Trophoblast cell (in vitro differentiated cells and primary cell): ENCODE measurements around the gene PISD.
A peak's percentile ranks its signal among the peaks of the same experiment; 100 is the strongest.

Experiments used
- DNase-seq, 2 donors: peaks; one replicate each; pipeline ENCODE4 v3.0.0-alpha.2; 2016
- H2AFZ ChIP-seq: 2 replicates; pipeline ENCODE4 v1.6.1; 2013; ENCODE audit warnings: low read length, moderate library complexity, mild to moderate bottlenecking; ENCODE audit not compliant: insufficient read depth, poor library complexity
- H2AK5ac ChIP-seq: 2 replicates; pipeline ENCODE4 v1.6.1; 2013; ENCODE audit warnings: mild to moderate bottlenecking, low read length
- H2BK120ac ChIP-seq: 2 replicates; pipeline ENCODE4 v1.6.1; 2013; ENCODE audit warnings: low read length, mild to moderate bottlenecking, moderate library complexity; ENCODE audit not compliant: insufficient read depth, poor library complexity
- H2BK12ac ChIP-seq: 2 replicates; pipeline ENCODE4 v1.6.1; 2013; ENCODE audit warnings: mild to moderate bottlenecking, low read length, moderate library complexity
- H2BK5ac ChIP-seq: 2 replicates; pipeline ENCODE4 v1.6.1; 2013; ENCODE audit warnings: low read length, low read depth, moderate library complexity, mild to moderate bottlenecking; ENCODE audit not compliant: poor library complexity
- H3K14ac ChIP-seq: 2 replicates; pipeline ENCODE4 v1.6.1; 2013; ENCODE audit warnings: mild to moderate bottlenecking, low read length
- H3K18ac ChIP-seq: 2 replicates; pipeline ENCODE4 v1.6.1; 2013; ENCODE audit warnings: mild to moderate bottlenecking, low read length
- H3K23ac ChIP-seq: 2 replicates; pipeline ENCODE4 v1.6.1; 2013; ENCODE audit warnings: low read length
- H3K27ac ChIP-seq: 2 replicates; pipeline ENCODE4 v1.5.1; 2013; ENCODE audit warnings: low read depth, mild to moderate bottlenecking, inconsistent platforms, low read length, moderate library complexity
- H3K27me3 ChIP-seq: 2 replicates; pipeline ENCODE4 v1.6.1; 2013; ENCODE audit warnings: inconsistent platforms, mild to moderate bottlenecking, low read length, moderate library complexity; ENCODE audit not compliant: insufficient read depth
- H3K36me3 ChIP-seq, 2 experiments: 1 replicate in 1 of 2; 2 replicates in 1 of 2; pipeline ENCODE4 v1.6.1; 2013; ENCODE audit warnings: low read length in 2 of 2, mild to moderate bottlenecking in 2 of 2, moderate library complexity in 1 of 2; ENCODE audit not compliant: insufficient read depth in 2 of 2, control insufficient read depth in 1 of 2
- H3K4ac ChIP-seq: 2 replicates; pipeline ENCODE4 v1.6.1; 2013; ENCODE audit warnings: low read depth, mild to moderate bottlenecking, low read length, moderate library complexity
- H3K4me1 ChIP-seq, 2 experiments: 1 replicate in 1 of 2; 2 replicates in 1 of 2; pipeline ENCODE4 v1.6.1; 2013; ENCODE audit warnings: low read length in 2 of 2, mild to moderate bottlenecking in 2 of 2, moderate library complexity in 1 of 2; ENCODE audit not compliant: insufficient read depth in 2 of 2, control insufficient read depth in 1 of 2
- H3K4me2 ChIP-seq: 2 replicates; pipeline ENCODE4 v1.6.1; 2013; ENCODE audit warnings: inconsistent platforms, mild to moderate bottlenecking, low read length, moderate library complexity
- H3K4me3 ChIP-seq: 2 replicates; pipeline ENCODE4 v1.5.1; 2013; ENCODE audit warnings: mild to moderate bottlenecking, low read depth, low read length, inconsistent platforms
- H3K79me1 ChIP-seq: one replicate; pipeline ENCODE4 v1.6.1; 2013; ENCODE audit warnings: low read length
- H3K79me2 ChIP-seq: 2 replicates; pipeline ENCODE4 v1.6.1; 2013; ENCODE audit warnings: low read length, mild to moderate bottlenecking; ENCODE audit not compliant: control insufficient read depth, insufficient read depth, poor library complexity
- H3K9ac ChIP-seq: 2 replicates; pipeline ENCODE4 v1.6.1; 2013; ENCODE audit warnings: mild to moderate bottlenecking, low read length
- H3K9me3 ChIP-seq: 2 replicates; pipeline ENCODE4 v1.6.1; 2013; ENCODE audit warnings: low read depth, mild to moderate bottlenecking, control low read depth, inconsistent platforms, low read length; ENCODE audit not compliant: insufficient read depth
- H4K12ac ChIP-seq: 2 replicates; pipeline ENCODE4 v1.6.1; 2013; ENCODE audit warnings: low read depth, mild to moderate bottlenecking, low read length, moderate library complexity
- H4K8ac ChIP-seq: 2 replicates; pipeline ENCODE4 v1.6.1; 2013; ENCODE audit warnings: low read depth, mild to moderate bottlenecking, low read length, moderate library complexity
- H4K91ac ChIP-seq: one replicate; pipeline ENCODE4 v1.6.1; 2013; ENCODE audit warnings: low read depth, mild to moderate bottlenecking, low read length, moderate library complexity
- WGBS: extraction: QIAGEN DNeasy Blood & Tissue Kit; methylation state at CpG from one replicate; pipeline ENCODE4 v1.1.7; 2013; ENCODE audit warnings: missing lambda C conversion rate; ENCODE audit not compliant: insufficient read length, insufficient coverage; ENCODE audit errors: extremely low coverage; 5-methylcytosine and 5-hydroxymethylcytosine counted together

The PISD gene

DNA sequence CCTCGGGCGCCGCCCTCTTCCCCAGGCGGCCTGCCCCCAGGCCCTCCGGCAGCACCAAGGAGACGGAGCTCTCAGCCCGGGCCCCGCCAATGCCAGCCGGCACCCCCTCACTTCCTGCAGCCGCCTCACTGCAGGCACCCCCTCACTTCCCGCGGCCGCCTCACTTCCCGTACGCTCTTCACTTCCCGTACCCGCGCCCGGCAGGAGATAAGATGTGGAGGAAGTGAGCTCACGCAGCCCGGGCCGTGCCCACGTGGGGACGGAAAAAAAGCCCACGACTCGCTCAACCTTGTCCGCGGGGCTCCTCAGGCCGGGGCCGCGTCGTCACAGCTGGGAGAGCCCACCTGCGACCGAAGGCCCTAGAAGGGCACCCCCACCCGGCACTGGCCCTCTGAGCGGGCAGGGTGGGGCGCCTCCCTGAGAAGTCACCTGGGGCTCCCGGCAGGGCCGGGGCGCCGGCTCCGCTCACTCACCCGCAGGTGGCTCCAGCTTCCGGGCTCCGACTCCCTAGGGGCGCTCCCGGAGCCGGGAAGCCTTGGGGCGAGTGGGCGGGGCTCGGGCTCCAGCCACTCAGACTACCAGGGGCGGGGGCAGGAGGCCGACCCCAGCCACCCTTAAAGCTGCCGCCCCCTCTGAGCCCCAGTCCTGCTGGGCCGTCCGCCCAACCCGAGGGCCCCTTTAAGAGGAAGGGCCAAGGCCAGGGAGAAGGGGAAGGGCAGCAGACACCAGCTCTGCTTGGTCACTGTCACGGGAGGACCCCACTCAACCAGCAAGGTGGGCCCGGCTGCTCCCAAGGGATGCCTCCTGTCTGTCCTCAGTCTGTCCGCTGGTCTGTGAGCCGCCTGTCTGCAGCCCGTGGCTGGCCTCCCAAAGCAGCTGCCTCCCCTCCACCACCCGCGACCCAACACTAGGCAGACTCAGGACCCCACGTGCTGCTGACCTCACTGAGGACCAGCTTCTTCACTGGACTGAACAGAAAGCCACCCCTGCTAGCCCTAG is 31.4 kb downstream of the PISD start:
- Histone ChIP-seq H3K36me3 (peaks cover 6 to 14% of the 10 kb centered on the region in 2 experiments), H3K4me1 (peaks cover 23 to 35% of the 10 kb centered on the region in 2 experiments), H4K91ac (peak overlapping the region; percentile 69), H3K79me1 (peaks cover 10% of the 10 kb centered on the region), H3K9ac (peak overlapping the region; percentile 78), H3K18ac (peak overlapping the region; percentile 91), H4K12ac (peak overlapping the region; percentile 65), H3K23ac (no peak overlapping the region), H3K4me3 (peak overlapping the region; percentile 80), H3K27me3 (no peaks in the 10 kb centered on the region), H4K8ac (peak overlapping the region; percentile 76), H2BK12ac (peak overlapping the region; percentile 7), H2AK5ac (peak overlapping the region; percentile 78), H3K4me2 (peak overlapping the region; percentile 79), H2BK120ac (peak overlapping the region; percentile 66), H3K4ac (peak overlapping the region; percentile 87), H3K14ac (peak overlapping the region; percentile 77), H2AFZ (peak overlapping the region; percentile 54), H3K9me3 (no peaks in the 10 kb centered on the region), H3K79me2 (peaks cover 23% of the 10 kb centered on the region), H2BK5ac (peak overlapping the region; percentile 61), H3K27ac (peak overlapping the region; percentile 35)
- DNase-seq = peak; percentile 50 to 62
- WGBS = no CpG with 5 or more reads among the region's 65 CpGs

DNA sequence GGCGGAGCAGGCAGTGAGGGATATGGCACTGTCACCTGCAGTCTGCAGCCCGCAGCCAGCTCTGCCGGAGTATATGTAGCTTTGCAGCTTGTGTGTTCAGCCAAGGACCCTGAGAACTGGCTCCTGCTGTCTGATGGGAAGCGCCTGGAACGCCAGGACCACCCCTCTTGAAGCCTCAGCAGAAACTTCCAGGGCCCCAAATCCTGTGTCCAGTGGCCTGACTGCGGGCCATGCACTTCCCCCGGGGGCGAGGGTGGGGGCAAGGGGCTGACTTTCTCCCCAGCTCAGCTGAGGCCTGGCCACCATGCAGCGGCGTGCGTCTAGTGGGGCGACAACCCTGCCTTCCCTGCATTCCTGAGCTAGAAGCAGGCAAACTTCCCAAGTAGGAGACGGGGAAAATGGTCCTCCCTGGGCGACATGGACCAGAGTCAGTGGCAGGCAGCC is 32.3 kb downstream of the PISD start:
- WGBS = no CpG with 5 or more reads among the region's 14 CpGs
- H2BK12ac ChIP-seq = no peak overlapping the region

DNA sequence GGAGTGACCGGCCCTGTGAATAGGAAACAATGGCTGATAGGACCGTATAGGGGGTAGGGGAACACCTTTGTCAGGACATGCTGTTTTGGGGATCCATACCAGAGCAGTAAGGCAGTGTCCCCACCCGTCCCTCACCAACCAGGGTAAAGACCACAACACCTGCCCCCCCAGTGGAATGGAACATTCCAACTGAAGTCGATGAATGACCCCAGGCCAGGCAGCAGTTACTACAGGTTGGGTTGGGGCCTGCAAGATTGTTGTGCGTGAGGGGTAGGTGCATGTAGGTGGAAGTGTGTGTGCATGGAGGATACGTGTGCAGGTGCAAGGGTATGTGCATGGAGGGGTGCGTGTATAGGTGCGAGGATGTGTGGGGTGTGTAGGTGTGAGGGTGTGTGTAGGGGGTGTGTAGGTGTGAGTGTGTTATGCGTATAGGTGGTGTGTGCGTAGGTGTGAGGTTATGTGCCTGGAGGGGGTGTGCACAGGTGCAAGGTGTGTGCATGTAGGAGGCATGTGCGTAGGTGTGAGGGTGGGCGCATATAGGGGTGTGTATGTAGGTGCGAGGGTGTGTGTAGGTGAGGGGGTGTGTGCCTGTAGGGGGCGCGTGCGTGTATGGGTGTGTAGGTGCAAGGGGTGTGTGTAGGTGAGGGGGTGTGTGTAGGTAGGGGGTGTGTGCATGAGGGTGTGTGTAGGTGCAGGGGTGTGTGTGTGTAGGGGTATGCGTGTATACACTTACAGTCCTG is 32.9 kb downstream of the PISD start:
- peak overlapping the region; percentile 3 for H3K4ac ChIP-seq
- H2AK5ac ChIP-seq = no peak overlapping the region
- H4K8ac ChIP-seq = no peak overlapping the region
- no peak overlapping the region for H3K4me3 ChIP-seq
- H3K4me1 ChIP-seq = peaks cover 23 to 35% of the 10 kb centered on the region in 2 experiments
- no peak for DNase-seq
- 100% methylated on average over 3 of the region's 17 CpGs for WGBS
- H4K91ac ChIP-seq = no peak overlapping the region
- no peak overlapping the region for H3K18ac ChIP-seq
- H3K4me2 ChIP-seq = peak overlapping the region; percentile 79
- no peak overlapping the region for H2AFZ ChIP-seq
- H3K27me3 ChIP-seq = no peaks in the 10 kb centered on the region
- H3K36me3 ChIP-seq = peaks cover 15% of the 10 kb centered on the region in 2 experiments
- H3K79me1 ChIP-seq = peaks cover 10% of the 10 kb centered on the region
- H2BK120ac ChIP-seq = no peak overlapping the region
- no peak overlapping the region for H3K9ac ChIP-seq
- no peaks in the 10 kb centered on the region for H3K9me3 ChIP-seq
- no peak overlapping the region for H3K23ac ChIP-seq
- H3K27ac ChIP-seq = no peak overlapping the region
- no peak overlapping the region for H2BK5ac ChIP-seq
- H4K12ac ChIP-seq = no peak overlapping the region
- H2BK12ac ChIP-seq = no peak overlapping the region
- no peak overlapping the region for H3K14ac ChIP-seq
- H3K79me2 ChIP-seq = peaks cover 23% of the 10 kb centered on the region

More for the DNA sequence above, 32.3 kb downstream of the PISD start:
- H4K12ac ChIP-seq = peak overlapping the region; percentile 65
- peaks cover 23 to 35% of the 10 kb centered on the region in 2 experiments for H3K4me1 ChIP-seq
- H3K4me2 ChIP-seq = peak overlapping the region; percentile 79
- H3K23ac ChIP-seq = no peak overlapping the region
- no peaks in the 10 kb centered on the region for H3K27me3 ChIP-seq
- H2AFZ ChIP-seq = no peak overlapping the region
- peak overlapping the region; percentile 61 for H2BK5ac ChIP-seq
- peaks cover 14 to 15% of the 10 kb centered on the region in 2 experiments for H3K36me3 ChIP-seq
- peak overlapping the region; percentile 76 for H4K8ac ChIP-seq
- peaks cover 23% of the 10 kb centered on the region for H3K79me2 ChIP-seq
- peak overlapping the region; percentile 91 for H3K18ac ChIP-seq
- no peaks in the 10 kb centered on the region for H3K9me3 ChIP-seq
- peak overlapping the region; percentile 77 for H3K14ac ChIP-seq
- peak overlapping the region; percentile 69 for H4K91ac ChIP-seq
- H2AK5ac ChIP-seq = peak overlapping the region; percentile 78
- H3K4ac ChIP-seq = peak overlapping the region; percentile 87
- peak overlapping the region; percentile 80 for H3K4me3 ChIP-seq
- no peak for DNase-seq
- peak overlapping the region; percentile 70 for H3K9ac ChIP-seq
- H2BK120ac ChIP-seq = peak overlapping the region; percentile 66
- peak overlapping the region; percentile 28 for H3K27ac ChIP-seq
- H3K79me1 ChIP-seq = peaks cover 10% of the 10 kb centered on the region

DNA sequence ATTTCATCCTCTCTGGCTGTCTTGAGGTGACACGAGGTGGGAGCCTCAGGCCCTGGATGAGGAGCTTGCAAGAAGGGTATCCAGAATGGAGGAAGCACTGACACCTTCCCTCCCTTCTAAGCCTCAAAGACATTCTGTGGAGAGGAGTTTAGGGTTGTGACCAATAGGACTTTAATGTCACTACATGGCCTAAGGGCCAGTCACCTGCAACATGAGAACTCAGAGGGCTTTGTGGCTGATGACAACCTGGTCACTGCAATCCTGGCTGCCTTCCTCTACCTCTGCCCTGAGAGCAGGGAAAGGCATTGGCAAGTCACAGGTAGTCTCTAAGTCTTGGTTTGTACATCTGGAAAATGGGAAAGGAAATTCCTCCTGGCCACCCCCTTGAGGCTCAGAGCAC is 33.7 kb downstream of the PISD start:
- Histone ChIP-seq H3K9ac (no peak overlapping the region), H2AFZ (no peak overlapping the region), H3K4me3 (no peak overlapping the region), H3K4ac (no peak overlapping the region), H4K8ac (no peak overlapping the region), H4K91ac (no peak overlapping the region), H2BK12ac (no peak overlapping the region), H3K9me3 (no peaks in the 10 kb centered on the region), H2AK5ac (no peak overlapping the region), H2BK120ac (no peak overlapping the region), H3K23ac (no peak overlapping the region), H4K12ac (no peak overlapping the region), H3K79me2 (peaks cover 26% of the 10 kb centered on the region), H3K27ac (no peak overlapping the region), H3K14ac (no peak overlapping the region), H3K4me1 (peaks cover 26 to 40% of the 10 kb centered on the region in 2 experiments), H3K4me2 (no peak overlapping the region), H2BK5ac (no peak overlapping the region), H3K27me3 (no peaks in the 10 kb centered on the region), H3K79me1 (peaks cover 10% of the 10 kb centered on the region), H3K36me3 (peaks cover 17 to 20% of the 10 kb centered on the region in 2 experiments), H3K18ac (no peak overlapping the region)
- WGBS = no CpG with 5 or more reads among the region's 1 CpG
- DNase-seq = no peak
